Neural progenitor cell (in vitro differentiated cells): Measurements from ENCODE around the gene SLC6A3. TPM values are rescaled to one million over a fixed set of nuclear protein-coding genes. Genes with fewer than 3 reads are reported as not detected.

Experiments
- DNase-seq: peaks from one replicate; pipeline ENCODE4 v3.0.0-alpha.2; 2016; ENCODE audit warnings: low spot score
- H2AFZ ChIP-seq: fragments of 200-600 bp; sonication (generic); replicated peaks from 2 replicates; pipeline ENCODE4 v1.6.1; 2016; ENCODE audit warnings: antibody characterized with exemption
- H3F3A ChIP-seq: fragments of 200-600 bp; sonication (generic); 2 replicates; pipeline ENCODE4 v1.6.1; 2016; ENCODE audit warnings: antibody characterized with exemption, low read depth
- H3K27ac ChIP-seq: fragments of 200-600 bp; sonication (generic); 2 replicates; pipeline ENCODE4 v1.5.1; 2016; ENCODE audit warnings: mild to moderate bottlenecking
- H3K27me3 ChIP-seq: fragments of 200-600 bp; sonication (generic); 2 replicates; pipeline ENCODE4 v1.6.1; 2016; ENCODE audit warnings: mild to moderate bottlenecking, moderate library complexity
- H3K36me3 ChIP-seq: fragments of 200-600 bp; sonication (generic); 2 replicates; pipeline ENCODE4 v1.5.1; 2016
- H3K4me1 ChIP-seq: fragments of 200-600 bp; sonication (generic); 2 replicates; pipeline ENCODE4 v1.6.1; 2016; ENCODE audit warnings: mixed run types
- H3K4me2 ChIP-seq: fragments of 200-600 bp; sonication (generic); 2 replicates; pipeline ENCODE4 v1.6.1; 2016
- H3K4me3 ChIP-seq: fragments of 200-600 bp; sonication (generic); 2 replicates; pipeline ENCODE4 v1.5.1; 2016
- H3K79me2 ChIP-seq: fragments of 200-600 bp; sonication (generic); 2 replicates; pipeline ENCODE4 v1.6.1; 2016; ENCODE audit warnings: low read depth
- H3K9ac ChIP-seq: fragments of 200-600 bp; sonication (generic); 2 replicates; pipeline ENCODE4 v1.6.1; 2016
- H3K9me3 ChIP-seq: fragments of 200-600 bp; sonication (generic); 2 replicates; pipeline ENCODE4 v1.5.1; 2016; ENCODE audit warnings: low read depth
- H4K20me1 ChIP-seq: fragments of 200-600 bp; sonication (generic); 2 replicates; pipeline ENCODE4 v1.6.1; 2016; ENCODE audit warnings: low read depth
- H3K27ac Mint-ChIP-seq: 3 replicates; pipeline ENCODE4 v1.8.0; 2021; ENCODE audit warnings: mixed read lengths
- H3K27me3 Mint-ChIP-seq: 2 replicates; pipeline ENCODE4 v1.8.0; 2022; ENCODE audit warnings: low read depth, mild to moderate bottlenecking, inconsistent platforms, moderate library complexity, mixed read lengths; ENCODE audit not compliant: insufficient read depth
- H3K36me3 Mint-ChIP-seq: 3 replicates; pipeline ENCODE4 v1.8.0; 2021; ENCODE audit warnings: mixed read lengths
- H3K4me1 Mint-ChIP-seq: 3 replicates; pipeline ENCODE4 v1.8.0; 2021; ENCODE audit warnings: mixed read lengths
- H3K4me3 Mint-ChIP-seq: 3 replicates; pipeline ENCODE4 v1.8.0; 2021; ENCODE audit warnings: mild to moderate bottlenecking, moderate library complexity, mixed read lengths
- H3K9me3 Mint-ChIP-seq: 3 replicates; pipeline ENCODE4 v1.8.0; 2020; ENCODE audit warnings: mixed read lengths
- EZH2 ChIP-seq: fragments of 200-600 bp; sonication (generic); IDR thresholded peaks from 2 replicates; pipeline ENCODE4 v1.6.1; 2017; ENCODE audit warnings: antibody characterized with exemption, mild to moderate bottlenecking, moderate library complexity
- EZH2phosphoT487 ChIP-seq: fragments of 200-600 bp; sonication (generic); IDR thresholded peaks from 2 replicates; pipeline ENCODE4 v1.6.1; 2017; ENCODE audit warnings: antibody characterized with exemption
- total RNA-seq: library from RNA; depleted of rRNA; stranded (reverse); fragments of >200 nt; gene quantifications from 2 replicates; pipeline ENCODE4 v1.2.3, GENCODE V29; 2015; ENCODE audit warnings: low replicate concordance
- TF ChIP-seq, protein P1 (sequence below): fragments of 200-600 bp; sonication (generic); IDR thresholded peaks from 2 replicates; pipeline ENCODE4 v1.5.1; 2017; ENCODE audit warnings: antibody characterized with exemption, mild to moderate bottlenecking

The SLC6A3 gene
- total RNA-seq, 1 donor from 2014 or later, result 0.32 TPM

DNA sequence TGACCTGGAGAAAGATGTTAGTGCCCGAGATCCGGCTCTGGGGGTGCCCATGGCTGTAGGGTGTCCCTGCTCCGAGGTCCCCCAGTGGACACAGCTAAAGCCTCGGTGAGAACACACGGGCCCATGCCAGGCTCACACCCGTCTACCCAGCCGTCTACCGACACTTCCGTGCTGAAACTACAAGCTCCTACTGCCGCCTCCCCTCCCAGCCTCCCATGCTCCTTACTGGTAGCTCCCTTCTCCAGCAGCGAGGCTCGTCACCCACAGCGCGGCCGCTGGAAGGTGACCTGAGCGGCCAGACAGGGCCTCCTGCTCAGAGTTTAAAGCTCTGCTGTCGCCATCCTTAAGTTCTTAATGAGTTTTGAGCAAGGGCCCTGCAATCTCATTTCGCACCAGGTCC, 67.1 kb downstream of the SLC6A3 start:
- no peak overlapping the region for H3K4me3 ChIP-seq
- H3K36me3 Mint-ChIP-seq, result no peaks in the 10 kb centered on the region
- no peak overlapping the region for H3K4me2 ChIP-seq
- no peak for DNase-seq
- no peak for TF ChIP-seq EZH2
- TF ChIP-seq, protein P1, sequence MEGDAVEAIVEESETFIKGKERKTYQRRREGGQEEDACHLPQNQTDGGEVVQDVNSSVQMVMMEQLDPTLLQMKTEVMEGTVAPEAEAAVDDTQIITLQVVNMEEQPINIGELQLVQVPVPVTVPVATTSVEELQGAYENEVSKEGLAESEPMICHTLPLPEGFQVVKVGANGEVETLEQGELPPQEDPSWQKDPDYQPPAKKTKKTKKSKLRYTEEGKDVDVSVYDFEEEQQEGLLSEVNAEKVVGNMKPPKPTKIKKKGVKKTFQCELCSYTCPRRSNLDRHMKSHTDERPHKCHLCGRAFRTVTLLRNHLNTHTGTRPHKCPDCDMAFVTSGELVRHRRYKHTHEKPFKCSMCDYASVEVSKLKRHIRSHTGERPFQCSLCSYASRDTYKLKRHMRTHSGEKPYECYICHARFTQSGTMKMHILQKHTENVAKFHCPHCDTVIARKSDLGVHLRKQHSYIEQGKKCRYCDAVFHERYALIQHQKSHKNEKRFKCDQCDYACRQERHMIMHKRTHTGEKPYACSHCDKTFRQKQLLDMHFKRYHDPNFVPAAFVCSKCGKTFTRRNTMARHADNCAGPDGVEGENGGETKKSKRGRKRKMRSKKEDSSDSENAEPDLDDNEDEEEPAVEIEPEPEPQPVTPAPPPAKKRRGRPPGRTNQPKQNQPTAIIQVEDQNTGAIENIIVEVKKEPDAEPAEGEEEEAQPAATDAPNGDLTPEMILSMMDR, result no peak
- no peak for TF ChIP-seq EZH2phosphoT487
- H3K9me3 ChIP-seq, result peaks cover 4% of the 10 kb centered on the region
- no peak overlapping the region for H3K9ac ChIP-seq
- H4K20me1 ChIP-seq, result no peaks in the 10 kb centered on the region
- H3K27ac Mint-ChIP-seq, result no peak overlapping the region
- no peak overlapping the region for H3K4me3 Mint-ChIP-seq
- no peaks in the 10 kb centered on the region for H3F3A ChIP-seq
- H3K27me3 ChIP-seq, result peaks cover 47% of the 10 kb centered on the region
- H2AFZ ChIP-seq, result no peak overlapping the region
- H3K4me1 ChIP-seq, result peaks cover 4% of the 10 kb centered on the region
- no peaks in the 10 kb centered on the region for H3K79me2 ChIP-seq
- no peaks in the 10 kb centered on the region for H3K4me1 Mint-ChIP-seq
- no peaks in the 10 kb centered on the region for H3K36me3 ChIP-seq
- H3K27ac ChIP-seq, result no peak overlapping the region
- H3K9me3 Mint-ChIP-seq, result peaks cover 19% of the 10 kb centered on the region
- peaks cover 33% of the 10 kb centered on the region for H3K27me3 Mint-ChIP-seq

DNA sequence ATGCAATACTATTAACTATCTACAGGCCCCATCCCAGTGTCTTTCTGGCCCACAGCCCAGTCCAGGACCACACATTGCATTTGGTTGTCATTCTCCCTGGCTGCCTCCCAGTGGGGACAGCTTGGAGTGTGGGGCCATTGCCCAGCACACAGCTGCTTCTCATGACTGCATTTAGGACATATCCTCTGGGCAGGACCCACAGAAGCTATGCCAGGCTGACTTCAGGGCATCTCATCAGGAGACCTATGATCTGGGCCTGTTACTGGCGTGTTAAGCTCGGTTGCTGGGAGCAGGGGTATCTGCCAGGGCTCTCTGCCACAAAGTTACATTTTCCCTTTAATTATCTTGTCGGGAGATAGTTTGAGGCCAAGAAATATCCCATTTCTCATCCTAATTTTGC, 68.3 kb downstream of the SLC6A3 start:
- Mint-ChIP-seq H3K9me3 (peaks cover 19% of the 10 kb centered on the region), H3K27ac (no peak overlapping the region), H3K4me1 (no peaks in the 10 kb centered on the region), H3K4me3 (no peak overlapping the region), H3K36me3 (no peaks in the 10 kb centered on the region), H3K27me3 (peaks cover 35% of the 10 kb centered on the region)
- Histone ChIP-seq H3K4me2 (no peak overlapping the region), H3F3A (no peaks in the 10 kb centered on the region), H2AFZ (no peak overlapping the region), H3K79me2 (no peaks in the 10 kb centered on the region), H3K4me3 (no peak overlapping the region), H3K9ac (no peak overlapping the region), H3K36me3 (no peaks in the 10 kb centered on the region), H3K27me3 (peaks cover 37% of the 10 kb centered on the region), H3K27ac (no peak overlapping the region), H4K20me1 (no peaks in the 10 kb centered on the region), H3K9me3 (peaks cover 4% of the 10 kb centered on the region), H3K4me1 (peaks cover 4% of the 10 kb centered on the region)
- DNase-seq, result no peak
- TF ChIP-seq, protein P1, result no peak
- TF ChIP-seq EZH2phosphoT487 (no peak), EZH2 (no peak)

DNA sequence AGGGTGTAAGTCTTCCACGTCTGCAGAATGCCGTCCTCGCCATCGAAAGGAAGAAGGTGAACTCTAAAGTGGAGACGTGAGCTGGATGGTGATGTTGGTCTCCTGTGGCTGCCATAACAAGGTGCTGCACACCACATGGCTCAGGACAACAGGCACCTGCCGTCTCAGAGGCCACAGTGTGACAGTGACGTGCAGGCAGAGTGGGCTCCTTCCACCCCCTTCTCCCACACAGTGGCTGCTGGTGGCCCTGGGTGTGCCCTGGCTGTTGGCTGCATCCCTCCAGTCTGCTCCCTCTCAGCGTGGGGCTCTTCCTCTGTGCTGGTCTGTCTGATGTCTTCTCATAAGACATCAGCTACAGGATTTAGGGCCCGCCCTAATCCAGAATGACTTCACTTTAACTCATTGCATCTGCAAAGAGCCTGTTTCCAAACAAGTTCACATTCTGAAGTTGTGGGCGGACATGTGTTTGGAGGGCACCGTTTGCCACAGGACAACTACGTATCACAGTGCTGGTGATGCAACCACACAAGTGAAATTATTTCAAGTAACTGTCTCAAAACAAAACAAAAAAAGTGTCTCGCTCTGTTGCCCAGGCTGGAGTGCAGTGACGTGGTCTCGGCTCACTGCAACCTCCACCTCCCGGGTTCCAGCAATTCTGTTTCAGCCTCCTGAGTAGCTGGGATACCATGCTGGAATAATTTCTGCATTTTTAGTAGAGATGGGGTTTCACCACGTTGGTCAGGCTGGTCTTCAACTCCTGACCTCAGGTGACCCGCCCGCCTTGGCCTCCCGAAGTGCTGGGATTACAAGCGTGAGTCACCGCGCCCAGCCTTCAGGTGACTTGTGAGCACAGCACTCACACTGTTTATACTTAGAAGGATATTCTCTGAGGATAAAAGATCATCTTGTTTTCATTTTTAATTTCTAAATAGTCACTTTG, 69.1 kb downstream of the SLC6A3 start:
- H3K4me2 ChIP-seq, result no peak overlapping the region
- H3K79me2 ChIP-seq, result no peaks in the 10 kb centered on the region
- H3K4me1 Mint-ChIP-seq, result no peaks in the 10 kb centered on the region
- H3K9me3 ChIP-seq, result peaks cover 4% of the 10 kb centered on the region
- peaks cover 32% of the 10 kb centered on the region for H3K27me3 Mint-ChIP-seq
- H3K36me3 Mint-ChIP-seq, result no peaks in the 10 kb centered on the region
- TF ChIP-seq, protein P1, result no peak
- H3K9ac ChIP-seq, result no peak overlapping the region
- H3K36me3 ChIP-seq, result no peaks in the 10 kb centered on the region
- peaks cover 4% of the 10 kb centered on the region for H3K4me1 ChIP-seq
- H3K27me3 ChIP-seq, result peaks cover 29% of the 10 kb centered on the region
- H3F3A ChIP-seq, result no peaks in the 10 kb centered on the region
- DNase-seq, result no peak
- peaks cover 19% of the 10 kb centered on the region for H3K9me3 Mint-ChIP-seq
- no peak overlapping the region for H2AFZ ChIP-seq
- no peak overlapping the region for H3K4me3 Mint-ChIP-seq
- H3K27ac ChIP-seq, result no peak overlapping the region
- H3K4me3 ChIP-seq, result no peak overlapping the region
- no peaks in the 10 kb centered on the region for H4K20me1 ChIP-seq
- no peak overlapping the region for H3K27ac Mint-ChIP-seq
